HG03175 (cell line): ENCODE results near the gene KBTBD3.

Experiments
- ATAC-seq: cut with Tn5 transposase; IDR thresholded peaks from one replicate; pipeline ENCODE4 v1.9.1; 2021; ENCODE audit warnings: mild to moderate bottlenecking, moderate library complexity; ENCODE audit not compliant: unreplicated experiment

KBTBD3 gene, protein sequence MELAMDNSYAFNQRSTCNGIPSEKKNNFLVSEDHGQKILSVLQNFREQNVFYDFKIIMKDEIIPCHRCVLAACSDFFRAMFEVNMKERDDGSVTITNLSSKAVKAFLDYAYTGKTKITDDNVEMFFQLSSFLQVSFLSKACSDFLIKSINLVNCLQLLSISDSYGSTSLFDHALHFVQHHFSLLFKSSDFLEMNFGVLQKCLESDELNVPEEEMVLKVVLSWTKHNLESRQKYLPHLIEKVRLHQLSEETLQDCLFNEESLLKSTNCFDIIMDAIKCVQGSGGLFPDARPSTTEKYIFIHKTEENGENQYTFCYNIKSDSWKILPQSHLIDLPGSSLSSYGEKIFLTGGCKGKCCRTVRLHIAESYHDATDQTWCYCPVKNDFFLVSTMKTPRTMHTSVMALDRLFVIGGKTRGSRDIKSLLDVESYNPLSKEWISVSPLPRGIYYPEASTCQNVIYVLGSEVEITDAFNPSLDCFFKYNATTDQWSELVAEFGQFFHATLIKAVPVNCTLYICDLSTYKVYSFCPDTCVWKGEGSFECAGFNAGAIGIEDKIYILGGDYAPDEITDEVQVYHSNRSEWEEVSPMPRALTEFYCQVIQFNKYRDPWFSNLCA

DNA sequence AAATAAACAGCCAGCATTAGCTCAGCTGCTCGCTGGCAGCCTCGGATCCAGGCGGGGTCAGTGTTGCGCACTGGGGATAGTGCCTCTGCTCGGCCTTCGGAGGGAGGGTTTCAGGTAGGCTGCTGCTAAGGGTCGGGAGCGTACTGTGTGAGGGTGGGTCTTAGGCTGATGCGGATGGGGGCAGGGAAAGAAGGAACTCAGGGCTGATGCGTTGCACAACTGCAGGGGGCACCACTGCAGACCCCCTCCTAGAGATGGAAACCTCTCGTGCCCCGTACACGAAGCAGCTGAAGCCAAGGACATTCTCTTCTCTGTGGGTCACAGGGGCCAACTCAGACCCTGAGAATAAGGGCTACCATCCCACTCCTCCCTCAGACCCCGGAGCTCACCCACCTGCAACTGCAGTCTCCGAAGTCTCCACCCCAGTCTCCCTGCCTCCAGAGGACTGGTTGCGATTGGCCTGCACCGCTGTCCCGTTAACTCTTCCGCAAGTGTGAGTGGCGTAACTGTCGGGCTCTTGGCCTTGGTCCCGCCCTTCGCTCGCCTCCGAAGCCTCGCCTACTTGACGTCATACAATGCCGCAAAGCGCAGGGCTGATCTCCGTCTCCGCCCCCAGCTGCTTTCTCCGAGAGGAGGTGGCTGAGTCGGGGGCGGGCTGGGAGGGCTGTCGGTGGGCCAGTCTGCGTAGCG is at the start of gene KBTBD3:
Gene KBTBD3, minus strand, starts transcription at position 429 of the 690 bp plus-strand sequence. CDS start 18,250 bp downstream, outside the sequence.
- peak; percentile 95 for ATAC-seq

DNA sequence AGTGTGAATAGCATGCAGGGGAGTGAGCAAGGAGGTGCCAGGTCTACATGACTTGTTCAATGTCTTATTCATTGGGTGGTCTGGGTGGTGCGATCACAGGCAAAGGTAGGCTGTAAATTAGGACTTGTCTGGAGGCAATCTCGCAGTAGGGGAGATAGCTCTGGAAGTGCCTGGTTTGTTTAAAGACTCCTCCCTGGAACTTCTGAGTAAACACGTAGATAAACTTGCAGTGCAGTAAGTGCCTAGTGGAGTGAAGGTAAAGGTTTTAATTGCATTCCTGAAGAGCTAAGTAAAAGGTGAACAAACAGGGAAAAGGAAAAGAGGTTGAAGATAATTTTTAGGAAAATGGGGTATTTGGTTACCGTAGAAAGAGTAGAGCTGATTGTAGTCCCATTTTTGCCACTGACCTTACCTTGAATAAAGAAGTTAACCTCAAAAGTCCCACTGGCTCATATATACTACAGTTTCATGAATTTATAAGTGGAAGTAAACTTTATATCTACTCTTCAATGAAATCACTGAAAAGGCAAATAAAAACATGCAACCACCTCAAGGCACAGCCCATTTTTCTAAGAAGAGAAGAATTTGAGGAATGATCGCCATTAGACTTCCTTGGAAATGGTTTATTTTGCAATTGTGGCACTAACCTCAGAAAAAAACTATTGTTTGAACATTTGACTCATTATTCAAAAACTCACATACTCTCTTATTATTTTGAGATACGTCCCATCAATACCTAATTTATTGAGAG is 44.6 kb upstream of the KBTBD3 start:
- no peak for ATAC-seq

DNA sequence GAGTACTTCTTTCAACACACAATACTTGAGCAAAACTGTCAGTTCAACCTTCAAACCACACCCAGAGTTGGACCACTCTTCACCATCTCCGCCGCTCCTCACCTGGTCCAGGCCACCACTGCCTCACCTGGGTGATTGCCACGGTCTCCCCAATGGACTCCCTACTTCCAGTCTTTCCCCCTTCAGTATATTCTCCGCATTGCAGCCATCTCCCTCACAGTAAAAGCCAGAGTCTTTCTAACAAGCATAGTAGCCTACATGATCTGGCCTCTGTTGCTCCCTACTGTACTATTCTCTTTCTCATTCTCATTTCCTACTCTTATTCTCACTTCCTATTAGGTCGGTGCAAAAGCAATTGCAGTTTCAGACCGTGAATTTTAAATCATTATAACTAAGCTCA is 28.8 kb upstream of the KBTBD3 start:
- ATAC-seq: peak; percentile 59

DNA sequence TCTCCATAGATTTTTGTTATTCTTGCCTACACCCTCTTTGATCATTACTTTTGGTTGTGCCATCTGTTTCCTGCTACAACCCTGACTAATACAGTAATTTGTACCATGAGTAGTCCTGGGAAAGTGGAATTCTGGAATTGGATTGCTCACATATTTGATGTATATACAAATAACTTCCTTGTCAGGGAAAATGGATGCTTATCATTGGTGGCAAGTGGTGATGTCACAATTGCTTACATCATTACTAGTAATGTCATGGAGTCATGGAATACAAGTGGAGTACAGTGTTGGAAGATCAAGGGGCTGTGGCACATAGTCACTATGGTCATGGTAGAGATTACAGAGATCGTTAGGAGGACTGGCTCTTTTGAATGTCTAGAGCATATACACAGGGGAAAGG is 24.7 kb upstream of the KBTBD3 start:
- no peak for ATAC-seq

DNA sequence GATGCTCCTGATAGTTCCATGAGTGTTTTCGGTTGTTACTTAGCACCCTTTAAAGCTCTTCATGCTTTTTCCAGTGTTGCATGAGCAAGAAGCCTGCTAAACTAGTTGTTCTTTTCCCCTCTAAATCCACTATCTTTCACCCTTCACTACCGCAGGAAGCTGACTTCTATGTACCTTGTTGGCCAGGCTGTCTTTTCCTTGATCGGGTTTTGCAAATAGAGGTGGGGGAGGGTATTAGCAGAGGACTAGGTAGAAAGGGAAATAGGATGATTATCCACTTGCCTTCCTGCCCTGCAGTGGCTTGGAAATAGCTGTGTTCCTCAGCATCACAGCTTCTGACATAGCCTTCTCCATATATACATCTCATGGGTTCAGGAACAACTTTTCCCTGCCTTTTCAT is 24.2 kb upstream of the KBTBD3 start:
- no peak for ATAC-seq

DNA sequence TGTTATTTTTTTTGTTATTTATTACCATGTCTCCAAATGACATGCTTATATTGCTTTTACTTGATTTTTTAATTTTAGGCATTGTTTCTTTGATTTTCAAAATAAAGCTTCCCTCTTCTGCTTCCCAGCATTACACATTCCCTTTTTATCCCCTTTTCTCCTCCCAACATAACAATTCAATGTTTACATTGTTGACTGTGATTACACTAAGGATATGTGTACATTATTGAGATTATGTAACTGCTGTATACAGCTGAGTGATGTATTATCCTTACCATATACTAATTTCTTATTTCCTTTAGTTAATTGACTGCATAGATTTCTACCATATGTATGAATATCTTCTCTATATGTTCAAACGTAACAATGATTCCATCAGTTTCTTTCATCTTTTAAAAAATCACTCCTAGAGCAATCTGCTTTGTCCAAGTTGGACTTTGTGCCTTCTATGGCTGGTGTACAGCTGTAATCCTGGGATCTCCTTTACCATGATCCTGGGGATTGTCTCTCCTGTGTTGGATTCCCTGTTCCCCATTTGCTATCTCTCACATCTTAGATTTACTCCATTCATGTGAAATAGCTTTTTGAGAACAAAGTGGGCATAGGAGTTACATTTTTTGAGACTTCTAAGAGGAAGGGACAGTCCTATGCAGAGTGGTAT is 21.9 kb upstream of the KBTBD3 start:
- ATAC-seq: no peak

DNA sequence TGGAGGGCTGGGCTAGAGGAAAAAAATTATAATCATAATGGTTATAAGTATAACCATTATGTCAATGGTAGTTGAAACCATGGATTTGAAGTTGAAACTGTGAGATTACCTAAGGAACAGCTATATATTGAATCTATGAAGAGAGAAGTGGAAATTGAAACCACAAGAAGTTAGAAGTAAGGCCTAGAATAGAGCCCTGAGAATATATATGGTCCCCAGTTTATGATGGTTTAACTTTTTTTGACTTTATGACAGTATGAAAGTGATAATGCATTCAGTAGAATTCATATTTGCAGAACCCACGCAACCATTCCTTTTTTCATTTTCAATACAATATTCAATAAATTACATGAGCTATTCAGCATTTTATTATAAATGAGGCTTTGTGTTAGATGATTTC is 15.3 kb upstream of the KBTBD3 start:
- ATAC-seq: no peak

DNA sequence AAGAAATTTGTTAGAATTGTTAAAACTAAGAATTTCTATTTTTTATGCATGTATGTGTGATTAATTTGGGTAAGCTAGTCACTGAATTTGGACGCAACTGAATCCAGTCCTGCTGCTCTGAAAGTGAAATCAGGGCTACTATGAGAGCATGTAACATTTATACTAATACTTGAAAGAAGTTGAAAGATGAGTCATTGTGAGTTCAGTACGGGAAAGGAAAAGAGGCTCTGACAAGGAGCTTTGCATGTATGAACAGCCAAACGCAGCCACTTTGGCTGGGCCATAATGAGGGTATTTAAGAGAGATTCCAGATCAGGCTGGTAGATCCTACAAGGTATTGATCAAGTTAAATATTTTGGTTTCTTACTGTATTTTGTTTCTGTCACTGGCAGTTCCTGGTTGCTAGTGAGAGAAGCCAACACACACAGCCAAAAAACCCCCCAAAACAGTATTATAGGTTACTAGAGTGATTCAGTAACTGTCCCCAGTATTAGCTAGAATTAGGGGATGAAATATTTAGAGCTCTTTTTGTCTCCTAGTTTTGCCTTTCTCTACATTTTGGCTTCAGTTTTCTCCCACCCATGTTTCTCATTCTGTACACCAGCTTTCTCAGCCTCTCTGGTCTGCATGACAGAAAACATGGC is 14.5 kb upstream of the KBTBD3 start:
- peak; percentile 98 for ATAC-seq

DNA sequence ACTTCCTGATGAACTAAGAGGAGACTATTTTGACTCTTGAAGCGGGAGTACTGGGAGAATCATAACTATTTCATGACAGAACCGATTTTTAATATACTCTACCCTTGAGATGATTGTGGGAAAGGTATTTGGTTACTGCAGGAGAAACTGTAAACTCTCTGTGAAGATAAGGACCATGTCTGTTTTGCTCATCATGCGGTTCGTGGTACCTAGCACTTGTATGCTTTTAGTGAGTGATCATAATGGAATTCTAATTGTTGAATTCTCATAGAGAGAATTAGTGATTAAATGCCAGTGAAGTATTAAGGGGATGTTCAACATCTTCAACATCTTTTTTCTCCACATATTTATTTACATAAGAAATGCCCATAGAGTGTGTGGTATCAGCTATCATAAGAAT is 11.7 kb upstream of the KBTBD3 start:
- ATAC-seq: no peak

DNA sequence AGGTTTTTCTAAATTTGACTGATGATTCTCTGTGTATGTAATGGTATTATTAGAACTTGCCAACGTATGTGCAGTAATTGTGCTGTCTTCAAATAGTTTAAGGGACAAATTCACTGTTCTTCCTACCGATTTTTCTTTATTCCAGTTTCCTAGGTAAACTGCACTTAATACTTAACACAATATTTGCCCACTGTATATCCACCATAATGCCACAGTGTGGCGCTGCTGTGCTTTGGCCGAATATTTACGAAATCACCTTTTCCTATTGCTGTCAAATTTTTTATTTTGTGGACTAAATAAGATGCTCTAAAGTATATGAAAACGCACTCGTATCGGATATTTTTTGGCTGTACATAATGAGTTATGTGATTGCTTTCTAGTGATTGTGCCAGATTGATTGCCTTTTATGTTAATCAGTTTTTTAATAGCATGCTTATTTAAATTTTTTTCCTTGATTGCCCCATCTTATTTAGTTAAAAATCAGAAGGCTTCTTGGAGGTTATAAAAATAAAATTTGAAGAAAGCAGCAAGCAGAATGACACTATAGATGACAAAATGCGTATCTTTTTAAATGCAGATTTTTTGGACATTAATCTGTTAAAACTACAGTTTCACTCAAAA is 10.8 kb upstream of the KBTBD3 start:
- ATAC-seq: peak; percentile 34

DNA sequence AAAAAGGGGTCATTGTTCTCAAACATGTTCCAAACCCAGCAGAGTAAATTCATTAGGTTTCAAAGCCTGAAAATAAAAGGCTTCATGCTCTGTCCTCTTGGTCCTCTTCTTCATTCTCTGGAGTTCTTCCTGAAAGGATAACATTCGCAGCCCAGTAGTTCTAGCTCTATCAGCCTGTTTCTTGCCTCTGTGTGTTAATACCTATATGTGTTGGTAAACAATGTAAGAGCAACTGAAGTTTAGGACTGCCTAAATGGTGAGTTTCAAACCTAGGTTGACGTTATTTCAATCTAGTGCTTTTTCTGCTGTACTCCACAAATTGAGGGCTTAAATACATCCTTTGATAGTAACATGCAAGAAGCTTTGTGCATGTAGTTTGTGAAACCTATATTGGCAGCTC is 9.7 kb upstream of the KBTBD3 start:
- ATAC-seq: no peak

DNA sequence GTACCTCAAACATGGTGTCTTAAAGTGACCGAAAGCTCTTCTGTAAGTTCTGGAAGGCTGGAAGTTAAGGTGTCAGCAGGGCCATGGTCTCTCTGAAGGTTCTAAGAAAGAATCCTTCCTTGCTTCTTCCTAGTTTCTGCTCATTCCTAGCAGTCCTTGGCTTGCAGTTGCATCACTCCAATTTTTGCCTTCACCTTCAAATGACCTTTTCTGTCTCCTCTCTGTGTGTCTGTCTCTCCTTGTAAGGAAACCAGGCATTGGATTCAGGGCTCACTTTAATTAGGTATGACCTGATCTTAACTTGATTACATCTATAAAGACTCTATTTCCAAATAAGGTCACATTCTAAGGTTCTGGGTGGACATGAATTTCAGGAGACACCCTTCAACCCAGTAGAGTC is 9.0 kb upstream of the KBTBD3 start:
- no peak for ATAC-seq

DNA sequence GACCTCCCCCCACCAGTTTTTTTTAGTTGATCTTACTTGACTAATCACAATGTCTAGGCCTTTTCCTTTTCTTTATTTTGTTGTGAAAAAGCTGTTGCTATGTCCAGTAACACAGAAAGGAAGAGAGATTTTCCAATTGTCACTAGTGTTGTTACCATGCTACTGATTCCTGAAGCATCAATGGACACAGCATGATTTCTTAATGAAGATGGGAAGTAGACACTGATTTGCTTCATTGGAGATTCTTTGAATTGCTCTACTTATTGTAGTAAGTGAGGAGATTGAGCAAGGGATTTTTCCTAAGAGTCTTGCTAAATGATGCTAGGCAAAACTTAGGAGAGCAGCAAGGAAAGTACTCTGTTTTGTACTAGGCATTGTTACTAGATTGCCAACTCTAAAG is 4.9 kb upstream of the KBTBD3 start:
- ATAC-seq: no peak

DNA sequence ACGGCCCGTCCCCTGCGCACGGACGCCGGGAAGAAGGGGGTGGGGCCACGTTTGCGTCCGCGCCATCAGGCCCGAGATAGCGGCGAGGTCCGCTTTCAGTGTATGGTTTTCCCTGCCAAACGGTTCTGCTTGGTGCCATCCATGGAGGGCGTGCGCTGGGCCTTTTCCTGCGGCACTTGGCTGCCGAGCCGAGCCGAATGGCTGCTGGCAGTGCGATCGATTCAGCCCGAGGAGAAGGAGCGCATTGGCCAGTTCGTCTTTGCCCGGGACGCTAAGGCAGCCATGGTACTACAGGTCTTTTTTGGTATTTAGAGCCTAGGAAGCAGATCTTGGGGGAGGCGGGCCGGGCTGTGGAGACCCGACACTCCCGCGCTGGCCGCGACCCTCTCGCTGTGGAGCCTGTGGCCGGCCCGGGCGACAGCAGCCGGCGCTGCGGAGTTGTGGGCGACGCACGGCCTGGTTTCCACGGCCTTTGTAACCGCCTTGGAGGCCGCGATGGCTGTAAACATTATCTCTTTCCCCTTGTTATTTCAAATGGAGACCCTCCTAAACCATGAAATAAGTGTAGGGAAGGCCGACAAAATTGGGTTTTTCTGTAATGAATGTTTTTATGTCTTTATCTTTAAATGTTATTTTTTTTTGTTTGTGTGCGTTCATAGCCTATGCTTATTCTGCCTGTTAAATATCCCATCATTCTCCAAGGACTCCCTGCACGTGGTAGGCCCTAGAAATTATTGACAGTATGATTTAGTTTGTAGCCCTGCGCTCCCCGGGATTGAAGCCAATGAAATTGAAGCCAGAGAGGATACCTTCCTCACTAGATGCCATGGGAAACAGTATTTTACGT is 685 bp upstream of the KBTBD3 start, which contains the start of gene AASDHPPT:
Gene AASDHPPT, plus strand, starts transcription at position 54 of the 847 bp plus-strand sequence. Its CDS starts 49 bp downstream, at position 103.
- ATAC-seq: peak; percentile 26

DNA sequence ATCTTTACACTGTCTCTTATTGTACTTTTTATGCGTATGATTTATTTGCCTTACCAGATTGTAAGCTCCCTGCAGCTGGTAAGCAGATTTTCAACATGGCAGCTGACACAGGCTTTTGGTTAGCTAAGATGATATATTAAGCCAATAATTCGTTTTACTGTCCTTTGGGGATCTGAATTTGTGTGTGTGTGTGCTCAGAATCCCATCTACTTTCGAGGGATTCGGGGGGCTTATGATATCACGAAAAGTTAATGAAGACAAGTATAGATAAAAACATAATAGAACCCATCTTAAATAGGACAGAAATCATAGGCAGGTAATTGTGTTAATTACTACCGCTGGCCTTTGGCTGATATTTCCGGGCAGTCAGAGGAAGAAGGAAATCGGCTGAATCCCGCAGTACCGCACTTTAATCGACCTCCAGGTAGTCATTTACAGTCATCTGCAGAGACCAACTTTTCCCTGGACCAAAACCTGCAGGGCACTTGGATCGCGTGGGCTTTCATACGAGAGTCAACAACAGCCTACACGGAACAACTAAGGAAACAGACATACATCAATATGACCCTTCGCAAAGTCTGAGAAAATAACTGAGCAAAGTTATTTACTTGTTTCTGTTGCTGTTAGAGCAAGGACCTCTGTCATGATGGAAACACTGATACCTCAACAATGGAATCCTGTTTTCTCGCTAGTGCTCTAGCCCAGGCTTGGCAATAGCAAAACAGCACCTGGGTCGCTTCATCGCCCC is 802 bp downstream of the KBTBD3 start:
- ATAC-seq: no peak

DNA sequence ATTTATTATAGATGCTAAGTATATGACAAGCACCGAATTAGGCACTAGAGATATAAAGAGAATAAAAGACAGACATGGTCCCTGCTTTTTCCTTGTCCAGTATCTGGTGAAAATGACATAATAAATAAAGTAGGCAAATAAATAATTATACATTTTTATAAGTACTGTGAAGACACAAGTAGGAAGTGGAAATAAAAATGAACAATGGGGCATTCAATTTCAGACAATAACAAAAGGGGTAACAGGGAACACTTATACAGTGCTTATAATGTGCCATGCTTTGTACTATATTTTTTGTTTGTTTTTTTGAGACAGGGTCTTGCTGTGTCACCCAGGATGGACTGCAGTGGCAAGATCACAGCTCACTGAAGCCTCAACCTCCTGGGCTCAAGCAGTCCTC is 4.3 kb downstream of the KBTBD3 start:
- ATAC-seq: no peak

DNA sequence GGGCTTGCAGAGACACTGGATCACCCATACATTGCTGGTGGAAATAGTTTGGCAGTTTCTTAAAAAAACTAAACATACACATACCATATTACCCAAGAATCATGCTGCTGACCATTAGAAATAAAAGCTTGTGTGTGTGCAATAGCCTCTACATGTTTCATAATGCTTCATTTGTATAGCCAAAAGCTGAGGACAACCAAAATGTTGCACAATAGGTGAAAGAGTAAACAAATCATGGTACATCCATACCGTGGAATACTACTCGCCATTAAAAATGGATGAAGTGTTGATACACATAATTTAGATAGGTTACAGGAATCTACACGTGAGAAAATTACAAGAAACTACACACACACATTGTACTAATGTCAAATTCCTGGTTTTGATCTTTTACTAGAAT is 6.5 kb downstream of the KBTBD3 start:
- ATAC-seq: no peak

DNA sequence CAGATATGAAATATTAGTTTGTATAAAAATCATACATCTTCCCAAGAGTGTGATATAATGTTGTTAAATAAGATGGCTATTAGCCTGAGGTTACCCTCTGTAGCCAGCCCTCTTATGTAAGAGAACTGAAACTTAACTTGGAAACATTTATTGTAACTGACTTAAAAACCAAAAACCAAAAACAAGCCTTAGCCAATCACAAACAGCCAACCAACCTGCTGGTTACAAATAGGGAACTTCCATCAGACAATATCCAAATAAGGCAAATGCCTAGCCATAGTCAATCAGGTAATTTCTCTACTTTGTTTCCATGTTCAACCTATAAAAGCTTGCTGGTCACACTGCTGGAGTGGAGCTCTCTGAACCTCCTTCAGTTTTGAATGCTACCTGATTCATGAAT is 14.1 kb downstream of the KBTBD3 start:
- ATAC-seq: peak; percentile 63
